ENCODE measurements around the gene STAB1. TPM values are rescaled to one million over a fixed set of nuclear protein-coding genes. Genes with fewer than 3 reads are reported as not detected.
A peak's percentile ranks its signal among the peaks of the same experiment; 100 is the strongest.

STAB1 gene
- not detected for polyA plus RNA-seq (ENCODE audit: low read depth in 6 of 6)

DNA sequence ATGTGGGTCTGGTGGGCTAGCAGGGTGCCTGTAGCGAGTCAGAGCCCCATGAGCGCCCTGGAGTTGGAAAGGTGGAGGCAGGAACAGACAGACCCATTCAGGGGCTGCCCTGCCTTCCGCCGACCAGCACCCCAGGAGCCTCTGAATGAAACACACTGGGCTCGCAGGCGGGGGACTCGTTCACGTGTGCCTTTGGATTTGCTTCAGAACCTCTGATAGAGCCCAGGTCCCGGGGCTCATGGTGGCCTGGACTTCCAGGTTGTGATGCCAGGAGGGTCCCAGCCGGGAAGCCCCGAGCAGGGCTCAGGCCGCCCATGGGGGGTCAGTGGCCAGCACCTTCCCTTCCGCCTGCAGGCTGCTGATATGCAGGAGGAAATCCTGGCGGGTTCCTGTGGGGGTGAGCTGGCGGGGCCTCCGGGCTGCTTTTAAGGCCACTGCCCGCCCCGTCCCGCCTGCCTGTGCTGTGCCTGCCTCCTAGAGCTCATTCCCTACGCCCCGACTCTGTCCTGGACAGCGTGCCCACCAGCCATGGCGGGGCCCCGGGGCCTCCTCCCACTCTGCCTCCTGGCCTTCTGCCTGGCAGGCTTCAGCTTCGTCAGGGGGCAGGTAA, at the start of gene STAB1:
TSS of gene STAB1 (plus strand) at position 453 of the 610 bp plus-strand sequence. CDS start at position 529, 76 bp downstream.
- peak within 1 kb of the TSS in 1 of 6 donors; percentile 29 for H3K27ac Mint-ChIP-seq
- H3K4me1 Mint-ChIP-seq = peaks cover 14 to 22% (median 21%) of the 10 kb centered on the region in 3 donors
- H3K36me3 Mint-ChIP-seq = peaks cover 0 to 7% of the 10 kb centered on the region in 2 donors
- H3K9me3 Mint-ChIP-seq = no peaks in the 10 kb centered on the region
- ATAC-seq (ENCODE audit: low read depth in 2 of 2) (no peak), DNase-seq (no peak)
- H3K4me3 Mint-ChIP-seq = no peak within 1 kb of the TSS
- H3K27me3 Mint-ChIP-seq = peaks cover 0 to 7% (median 0%) of the 10 kb centered on the region in 3 donors

GRCh38 chr3:52446042-52446441, 49.1 kb upstream of the STAB1 start:
- no peak for ATAC-seq (ENCODE audit: low read depth in 2 of 2)
- H3K36me3 Mint-ChIP-seq = no peaks in the 10 kb centered on the region
- no peak overlapping the region for H3K4me3 Mint-ChIP-seq
- no peak overlapping the region for H3K27ac Mint-ChIP-seq
- no peak for DNase-seq
- H3K27me3 Mint-ChIP-seq = peaks cover 0 to 13% (median 0%) of the 10 kb centered on the region in 3 donors
- no peaks in the 10 kb centered on the region for H3K9me3 Mint-ChIP-seq
- H3K4me1 Mint-ChIP-seq = peaks cover 5 to 20% (median 10%) of the 10 kb centered on the region in 3 donors

DNA sequence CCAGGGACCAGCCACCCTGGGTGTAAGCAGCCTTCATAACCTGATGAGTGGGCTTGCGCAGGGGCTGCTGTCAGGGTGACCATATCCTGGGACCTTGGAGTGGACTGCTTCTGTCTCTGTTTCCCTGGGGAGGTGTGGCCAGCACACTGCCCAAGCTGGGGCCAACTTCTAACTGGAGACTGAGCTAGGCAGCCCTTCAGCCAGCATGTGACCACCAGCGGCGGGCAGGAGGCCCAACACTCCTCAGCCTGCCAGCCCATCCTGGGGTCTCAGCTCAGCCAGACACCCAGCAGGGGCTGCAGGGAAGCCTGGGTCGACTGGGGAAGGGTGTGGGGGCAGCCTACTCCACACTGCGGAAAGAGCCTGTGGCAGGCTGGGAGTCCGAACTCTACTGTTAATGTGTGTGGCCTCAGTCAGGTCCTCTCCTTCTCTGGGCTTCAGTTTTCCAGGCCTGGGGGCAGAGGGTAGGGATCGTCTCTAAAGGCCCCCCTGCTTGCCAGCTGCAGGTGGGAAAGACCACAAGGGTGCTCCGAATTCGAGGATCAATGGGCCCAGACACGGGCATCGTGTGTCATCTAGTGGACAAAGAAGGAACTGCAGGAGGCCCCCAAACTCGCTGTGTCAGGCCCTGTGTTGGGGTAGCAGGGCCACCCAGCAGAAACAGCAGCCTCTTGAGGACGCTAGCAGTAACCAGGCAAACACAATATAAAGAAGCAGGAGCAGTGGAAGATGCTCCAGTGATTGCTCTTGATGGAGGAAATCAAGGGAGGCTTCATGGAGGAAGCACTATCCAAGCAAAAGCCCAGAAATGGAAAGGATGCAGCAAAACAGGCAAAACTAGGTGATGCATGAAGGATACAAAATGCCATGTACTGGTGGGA, 48.3 kb upstream of the STAB1 start:
- Mint-ChIP-seq H3K4me3 (peak overlapping the region in 1 of 8 donors; percentile 18), H3K27ac (peak overlapping the region in 4 of 6 donors; percentile 50 to 79 (median 70)), H3K9me3 (no peaks in the 10 kb centered on the region), H3K27me3 (peaks cover 0 to 13% (median 0%) of the 10 kb centered on the region in 3 donors), H3K36me3 (no peaks in the 10 kb centered on the region), H3K4me1 (peaks cover 5 to 20% (median 10%) of the 10 kb centered on the region in 3 donors)
- ATAC-seq (ENCODE audit: low read depth in 2 of 2) (peak; percentile 71 to 72), DNase-seq (peak; percentile 70)

DNA sequence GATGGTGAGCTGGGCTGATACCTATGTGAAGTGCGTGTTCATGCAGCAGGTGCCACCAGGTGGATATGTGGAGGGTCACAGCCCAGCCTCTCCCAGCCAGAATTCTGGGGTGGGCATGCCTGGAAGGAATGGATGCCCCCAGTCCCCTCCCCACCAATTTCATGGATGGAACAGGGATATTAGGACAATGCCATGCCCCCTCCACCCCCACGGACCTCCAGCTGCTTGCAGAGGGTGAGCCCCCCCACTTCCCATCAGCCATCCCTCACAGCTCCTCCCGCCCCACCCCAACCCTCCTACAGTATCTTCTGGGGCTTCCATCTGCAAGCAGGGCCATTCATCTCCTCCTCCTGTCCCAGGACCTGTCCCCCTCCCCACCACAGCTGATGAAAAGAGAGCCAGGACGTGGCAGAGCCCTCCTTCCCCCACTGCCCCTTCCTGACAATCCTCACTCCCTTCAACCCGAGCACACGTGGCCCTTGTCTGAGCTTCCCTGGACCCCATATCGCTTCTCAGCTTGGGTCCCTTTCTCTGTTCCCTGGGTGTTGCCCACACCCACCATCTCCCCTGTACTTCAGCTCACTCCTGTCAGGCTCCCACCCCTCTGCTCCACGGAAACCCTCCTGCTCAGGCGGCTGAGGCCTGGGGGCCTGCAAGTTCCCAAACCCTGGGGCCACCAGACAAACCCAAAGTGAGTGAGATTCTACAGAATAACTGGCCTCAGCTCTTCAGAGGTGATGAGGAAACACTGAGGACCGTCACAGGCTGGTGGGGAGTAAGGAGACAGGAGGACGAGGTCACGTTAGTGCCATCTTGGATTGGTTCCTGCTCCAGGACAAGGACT, 47.4 kb upstream of the STAB1 start:
- H3K4me3 Mint-ChIP-seq = no peak overlapping the region
- ATAC-seq (ENCODE audit: low read depth in 2 of 2) (no peak), DNase-seq (no peak)
- H3K27me3 Mint-ChIP-seq = peaks cover 0 to 9% (median 0%) of the 10 kb centered on the region in 3 donors
- H3K9me3 Mint-ChIP-seq = no peaks in the 10 kb centered on the region
- H3K36me3 Mint-ChIP-seq = no peaks in the 10 kb centered on the region
- peak overlapping the region in 1 of 6 donors; percentile 63 for H3K27ac Mint-ChIP-seq
- H3K4me1 Mint-ChIP-seq = peaks cover 5 to 20% (median 10%) of the 10 kb centered on the region in 3 donors

DNA sequence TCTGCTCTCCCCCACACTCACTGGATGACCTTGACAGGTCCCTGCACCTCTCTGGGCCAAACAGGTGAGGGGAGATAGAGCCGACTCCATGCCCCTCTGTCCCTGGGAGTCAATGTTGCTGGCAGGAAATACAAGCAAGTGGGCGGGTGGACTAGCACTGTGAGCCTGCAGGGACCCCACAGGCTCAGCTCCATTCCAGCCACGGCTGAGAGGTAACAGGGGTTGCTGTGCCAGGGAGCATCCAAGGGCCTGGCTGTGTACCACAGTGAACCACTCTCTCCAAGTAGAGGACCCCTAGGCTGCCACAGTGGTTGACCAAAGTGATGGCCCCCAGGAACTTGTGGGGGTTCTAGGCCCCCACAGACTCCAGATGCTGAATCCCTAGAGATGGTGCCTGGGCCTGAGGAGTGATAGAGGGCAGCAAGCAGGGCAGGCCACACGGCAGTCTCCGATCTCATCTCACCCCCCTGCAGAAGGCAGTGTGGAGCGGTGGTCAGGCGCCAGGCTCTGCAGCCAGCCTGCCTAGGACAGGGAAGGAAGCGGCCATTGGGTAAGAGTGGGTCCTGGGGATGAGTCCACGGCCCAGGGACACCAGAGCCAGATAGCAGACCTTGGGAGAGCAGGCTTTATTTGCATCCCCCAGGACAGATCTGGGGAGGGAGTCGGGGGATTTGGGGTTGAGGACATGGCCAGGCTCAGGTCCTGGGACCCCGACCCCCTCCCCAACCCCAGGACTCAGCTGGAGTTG, 44.5 kb upstream of the STAB1 start:
- DNase-seq (no peak), ATAC-seq (ENCODE audit: low read depth in 2 of 2) (no peak)
- no peak overlapping the region for H3K4me3 Mint-ChIP-seq
- H3K4me1 Mint-ChIP-seq = peaks cover 18 to 25% (median 20%) of the 10 kb centered on the region in 3 donors
- no peak overlapping the region for H3K27ac Mint-ChIP-seq
- H3K36me3 Mint-ChIP-seq = no peaks in the 10 kb centered on the region
- no peaks in the 10 kb centered on the region for H3K9me3 Mint-ChIP-seq
- peaks cover 0 to 5% (median 0%) of the 10 kb centered on the region in 3 donors for H3K27me3 Mint-ChIP-seq

DNA sequence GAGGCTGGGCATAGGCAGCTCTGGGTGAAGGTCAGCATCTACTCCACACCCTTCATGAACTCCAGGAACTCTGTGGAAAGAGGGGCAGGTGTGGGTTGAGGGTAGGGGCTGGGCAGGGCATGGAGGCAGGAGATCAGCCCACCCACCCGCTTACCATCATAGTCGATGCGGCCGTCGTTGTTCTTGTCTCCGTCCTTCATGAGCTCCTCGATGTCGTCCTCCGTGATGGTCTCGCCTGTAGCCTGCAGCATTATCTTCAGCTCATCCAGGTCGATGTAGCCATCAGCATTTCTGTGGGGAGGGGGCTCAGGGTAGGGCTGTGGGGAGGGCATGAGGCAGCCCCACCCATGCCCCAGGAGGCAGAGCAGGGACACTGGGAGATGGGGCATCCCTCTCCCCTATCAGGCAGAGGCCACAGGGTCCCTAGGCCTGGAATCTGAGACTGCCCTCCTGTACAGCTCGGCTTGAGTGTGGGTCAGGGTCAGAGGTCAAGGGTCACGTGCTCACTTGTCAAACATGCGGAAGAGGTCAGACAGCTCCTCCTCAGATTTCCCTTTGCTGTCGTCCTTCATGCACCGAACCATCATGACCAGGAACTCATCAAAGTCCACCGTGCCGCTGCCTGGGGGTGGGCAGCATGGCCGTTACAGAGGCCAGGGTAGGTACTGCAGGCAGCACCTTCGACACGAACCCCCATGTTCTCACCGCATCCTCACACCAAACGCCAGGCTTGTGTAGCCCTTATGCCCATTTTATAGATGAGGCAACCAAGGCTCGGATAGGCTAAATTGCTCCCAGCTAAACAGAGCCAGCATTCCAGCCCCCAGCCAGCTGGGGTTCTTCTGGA, 43.7 kb upstream of the STAB1 start:
- no peak for DNase-seq
- Mint-ChIP-seq H3K4me3 (peak overlapping the region in 1 of 8 donors; percentile 58), H3K27me3 (peaks cover 0 to 5% (median 0%) of the 10 kb centered on the region in 3 donors), H3K27ac (peak overlapping the region in 1 of 6 donors; percentile 83), H3K4me1 (peaks cover 26 to 31% (median 26%) of the 10 kb centered on the region in 3 donors), H3K36me3 (no peaks in the 10 kb centered on the region), H3K9me3 (no peaks in the 10 kb centered on the region)
- ATAC-seq (ENCODE audit: low read depth in 2 of 2) = no peak

- Mint-ChIP-seq H3K9me3 (no peaks in the 10 kb centered on the region), H3K36me3 (no peaks in the 10 kb centered on the region), H3K4me1 (peaks cover 26 to 31% (median 29%) of the 10 kb centered on the region in 3 donors), H3K27me3 (peaks cover 0 to 5% (median 0%) of the 10 kb centered on the region in 3 donors), H3K27ac (peak overlapping the region in 1 of 6 donors; percentile 24), H3K4me3 (no peak overlapping the region)
- DNase-seq (no peak), ATAC-seq (ENCODE audit: low read depth in 2 of 2) (no peak)
Measured at GRCh38 chr3:52452126-52452525, 43.0 kb upstream of the STAB1 start.

- no peaks in the 10 kb centered on the region for H3K36me3 Mint-ChIP-seq
- no peaks in the 10 kb centered on the region for H3K9me3 Mint-ChIP-seq
- H3K27ac Mint-ChIP-seq = peak overlapping the region in 1 of 6 donors; percentile 24
- DNase-seq = no peak
- H3K4me3 Mint-ChIP-seq = peak overlapping the region in 1 of 8 donors; percentile 89
- peaks cover 0 to 5% (median 0%) of the 10 kb centered on the region in 3 donors for H3K27me3 Mint-ChIP-seq
- ATAC-seq (ENCODE audit: low read depth in 2 of 2) = no peak
- peaks cover 29 to 34% (median 33%) of the 10 kb centered on the region in 3 donors for H3K4me1 Mint-ChIP-seq
Measured at GRCh38 chr3:52452570-52453221, 42.4 kb upstream of the STAB1 start.

DNA sequence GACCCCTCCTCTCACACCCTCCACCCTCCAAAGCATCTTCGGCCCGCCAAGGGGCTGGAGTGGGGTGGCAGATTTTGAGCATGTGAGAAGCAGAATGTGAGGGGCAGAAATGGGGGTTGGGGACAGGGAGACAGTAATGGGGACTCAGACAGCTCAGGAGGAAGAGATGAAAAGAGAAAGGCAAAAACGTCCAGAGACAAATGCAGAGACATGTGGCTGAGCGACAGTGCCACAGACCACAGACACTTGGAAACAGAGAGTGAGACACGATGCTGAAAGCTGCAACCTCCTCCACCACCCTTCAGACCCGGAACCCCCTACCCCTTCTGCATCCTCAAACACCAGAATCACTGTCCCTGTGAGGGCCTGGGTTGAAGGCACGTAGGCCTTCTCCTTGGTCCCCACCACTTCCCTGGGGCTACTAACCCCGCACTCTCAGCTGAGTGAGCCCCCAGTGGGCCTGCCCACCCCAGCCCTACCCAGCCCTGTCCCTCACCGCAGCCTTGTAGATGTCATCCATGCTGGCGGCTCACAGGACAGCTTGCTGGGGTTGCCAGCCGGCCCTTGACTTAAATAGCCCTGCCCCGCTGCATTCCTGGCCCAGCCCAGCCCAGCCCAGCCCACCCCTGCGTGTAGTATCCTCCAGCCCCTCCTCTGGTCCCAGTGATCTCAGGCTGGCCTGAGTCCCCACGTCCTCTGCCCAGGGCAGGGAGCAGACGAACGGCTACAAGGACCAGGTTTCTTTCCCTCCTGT, 41.5 kb upstream of the STAB1 start, which contains the start of gene TNNC1:
TSS of gene TNNC1 (minus strand) at position 546 of the 754 bp plus-strand sequence. CDS start at position 520, 26 bp downstream.
- Mint-ChIP-seq H3K27ac (peak within 1 kb of the TSS; percentile 96 to 98 (median 97)), H3K36me3 (no peaks in the 10 kb centered on the region), H3K9me3 (no peaks in the 10 kb centered on the region), H3K27me3 (peaks cover 0 to 5% (median 0%) of the 10 kb centered on the region in 3 donors), H3K4me3 (peak within 1 kb of the TSS; percentile 87 to 99 (median 93)), H3K4me1 (peaks cover 29 to 40% (median 35%) of the 10 kb centered on the region in 3 donors)
- ATAC-seq (ENCODE audit: low read depth in 2 of 2) (no peak), DNase-seq (no peak)

DNA sequence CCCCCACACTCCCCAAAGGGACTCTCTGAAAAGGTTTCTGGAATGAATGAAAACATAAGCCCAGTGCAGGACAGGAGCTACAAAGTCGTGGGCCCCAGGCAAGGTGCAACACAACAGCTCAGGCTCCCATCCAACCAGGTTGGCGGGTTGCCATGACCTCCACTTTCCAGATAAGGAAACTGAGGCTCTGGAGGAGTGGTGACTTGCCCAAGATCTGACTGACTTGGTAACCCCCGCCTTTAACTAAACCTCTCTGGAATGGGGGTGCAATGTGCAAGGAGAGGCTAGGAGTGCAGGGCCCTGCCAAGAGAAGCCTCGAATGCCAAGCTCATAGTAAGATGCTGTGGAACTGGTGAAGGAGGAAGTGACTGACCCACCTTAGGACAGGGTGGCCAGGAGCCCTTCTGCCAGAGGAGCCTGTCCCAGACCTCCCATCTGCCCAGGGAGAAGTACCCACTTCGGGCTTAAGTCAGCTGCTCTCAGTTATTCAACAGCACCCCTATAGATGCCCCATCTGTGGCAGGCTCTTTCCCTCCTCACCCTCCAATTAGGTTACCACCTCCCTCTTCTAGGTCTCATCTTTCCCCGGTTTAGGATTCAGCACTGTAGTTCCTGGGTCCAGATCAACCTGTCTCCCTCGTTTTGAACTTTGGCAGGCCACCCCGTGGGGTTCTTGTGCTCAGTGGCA, 40.7 kb upstream of the STAB1 start:
- Mint-ChIP-seq H3K4me1 (peaks cover 29 to 40% (median 35%) of the 10 kb centered on the region in 3 donors), H3K27ac (peak overlapping the region; percentile 96 to 98 (median 97)), H3K9me3 (no peaks in the 10 kb centered on the region), H3K36me3 (no peaks in the 10 kb centered on the region), H3K27me3 (no peaks in the 10 kb centered on the region), H3K4me3 (peak overlapping the region; percentile 87 to 99 (median 93))
- ATAC-seq (ENCODE audit: low read depth in 2 of 2) (no peak), DNase-seq (no peak)
